Measurements from ENCODE around the gene MYO1D. TPM values are rescaled to one million over a fixed set of nuclear protein-coding genes. Genes with fewer than 3 reads are reported as not detected.

Gene MYO1D
- total RNA-seq, 4 donors from 2014 or later, result 60.4 to 89.0 (median 82.5) TPM

DNA sequence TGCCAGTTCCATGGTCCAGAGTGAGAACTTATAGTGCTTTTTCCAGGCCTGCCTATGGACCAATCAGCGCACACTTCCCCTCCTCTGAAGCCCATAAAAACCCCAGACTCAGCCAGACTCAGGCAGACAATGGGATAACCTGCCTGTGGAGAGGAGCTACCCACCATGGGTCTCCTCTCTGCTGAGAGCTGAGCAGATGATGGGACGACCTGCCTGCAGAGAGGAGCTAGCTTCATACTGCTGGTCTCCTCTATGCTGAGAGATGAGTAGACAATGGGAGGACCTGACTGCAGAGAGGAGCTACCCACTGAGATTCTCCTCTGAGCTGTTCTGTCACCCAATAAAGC, 144.7 kb downstream of the MYO1D start:
- DNase-seq (ENCODE audit: low spot score in 2 of 2), result no peak
- intact Hi-C loops (cut with DNase I; ENCODE audit: low total_unique reads), result no loop called here
- 100% methylated on average over 2 of the region's 2 CpGs for WGBS, 2 donors
- H3K4me3 ChIP-seq (ENCODE audit: low read depth, poor library complexity, severe bottlenecking), result no peak overlapping the region
- TF ChIP-seq, protein P1, sequence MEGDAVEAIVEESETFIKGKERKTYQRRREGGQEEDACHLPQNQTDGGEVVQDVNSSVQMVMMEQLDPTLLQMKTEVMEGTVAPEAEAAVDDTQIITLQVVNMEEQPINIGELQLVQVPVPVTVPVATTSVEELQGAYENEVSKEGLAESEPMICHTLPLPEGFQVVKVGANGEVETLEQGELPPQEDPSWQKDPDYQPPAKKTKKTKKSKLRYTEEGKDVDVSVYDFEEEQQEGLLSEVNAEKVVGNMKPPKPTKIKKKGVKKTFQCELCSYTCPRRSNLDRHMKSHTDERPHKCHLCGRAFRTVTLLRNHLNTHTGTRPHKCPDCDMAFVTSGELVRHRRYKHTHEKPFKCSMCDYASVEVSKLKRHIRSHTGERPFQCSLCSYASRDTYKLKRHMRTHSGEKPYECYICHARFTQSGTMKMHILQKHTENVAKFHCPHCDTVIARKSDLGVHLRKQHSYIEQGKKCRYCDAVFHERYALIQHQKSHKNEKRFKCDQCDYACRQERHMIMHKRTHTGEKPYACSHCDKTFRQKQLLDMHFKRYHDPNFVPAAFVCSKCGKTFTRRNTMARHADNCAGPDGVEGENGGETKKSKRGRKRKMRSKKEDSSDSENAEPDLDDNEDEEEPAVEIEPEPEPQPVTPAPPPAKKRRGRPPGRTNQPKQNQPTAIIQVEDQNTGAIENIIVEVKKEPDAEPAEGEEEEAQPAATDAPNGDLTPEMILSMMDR (IDR thresholded peaks at IDR 0.05), result no peak
- no peak for TF ChIP-seq POLR2A (IDR thresholded peaks at IDR 0.05)

DNA sequence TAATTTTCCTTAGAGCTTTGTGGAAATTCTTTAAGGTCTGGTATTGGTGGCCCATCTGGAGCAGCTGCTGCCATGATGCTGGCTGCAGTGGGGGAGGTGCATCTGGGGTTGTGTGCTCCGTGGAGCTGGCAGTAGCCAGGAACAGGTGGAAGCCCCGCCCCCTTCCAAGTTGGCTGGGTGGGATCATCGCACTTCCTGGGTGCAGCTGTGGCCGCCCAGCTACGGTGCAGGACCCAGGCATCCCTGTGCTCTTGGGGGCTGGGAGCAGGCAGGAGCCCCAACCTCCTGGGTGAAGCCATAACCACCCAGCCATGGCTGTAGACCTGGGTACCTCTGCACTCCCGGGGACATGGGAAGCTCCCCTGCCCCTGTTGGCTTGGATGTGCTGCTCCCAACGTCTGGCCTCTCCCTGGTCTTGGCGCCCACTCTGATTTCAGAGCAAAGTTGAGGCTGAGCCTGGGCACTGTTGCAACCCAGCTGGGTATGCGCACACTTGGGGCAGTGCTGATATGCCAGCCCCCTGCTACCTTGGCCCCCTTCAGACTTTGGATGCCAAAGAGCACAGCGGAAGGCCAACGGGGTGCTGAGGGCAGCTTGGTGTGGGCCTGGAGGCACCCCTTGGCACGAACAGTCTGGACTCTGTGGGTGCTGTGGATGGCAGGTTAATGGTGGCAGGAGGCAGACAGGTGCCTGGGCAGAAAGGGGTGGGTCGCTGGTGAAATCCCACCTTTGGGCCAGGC, 145.2 kb downstream of the MYO1D start:
- intact Hi-C loops (cut with DNase I; ENCODE audit: low total_unique reads), result no loop called here
- WGBS, 2 donors, result 92 to 96% methylated on average over 11 to 13 of the region's 13 CpGs

DNA sequence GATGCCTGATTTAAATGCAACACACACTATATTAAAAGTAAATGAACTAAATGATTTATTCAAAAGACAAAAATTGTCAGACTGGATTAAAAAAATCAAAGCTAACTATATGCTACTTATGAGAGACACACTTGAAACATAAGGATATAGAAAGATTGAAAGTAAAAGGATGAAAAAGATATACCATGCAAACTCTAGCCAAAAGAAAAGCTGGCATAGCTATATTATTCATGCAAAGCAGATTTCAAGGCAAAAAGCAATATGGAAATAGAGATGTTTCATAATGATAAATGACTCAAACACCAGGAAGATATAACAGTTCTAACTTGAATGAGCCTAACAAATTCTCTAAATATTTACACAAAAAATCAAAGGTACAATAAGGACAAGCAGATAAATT, 149.2 kb downstream of the MYO1D start:
- DNase-seq (ENCODE audit: low spot score in 2 of 2), result no peak
- TF ChIP-seq POLR2A (IDR thresholded peaks at IDR 0.05), result no peak
- TF ChIP-seq, protein P1 (IDR thresholded peaks at IDR 0.05), result no peak
- intact Hi-C loops (cut with DNase I; ENCODE audit: low total_unique reads), result no loop called here
- H3K4me3 ChIP-seq (ENCODE audit: low read depth, poor library complexity, severe bottlenecking), result no peak overlapping the region

More for the DNA sequence above, 145.2 kb downstream of the MYO1D start:
- TF ChIP-seq, protein P1 (IDR thresholded peaks at IDR 0.05), result no peak
- TF ChIP-seq POLR2A (IDR thresholded peaks at IDR 0.05), result no peak
- DNase-seq (ENCODE audit: low spot score in 2 of 2), result no peak
- no peak overlapping the region for H3K4me3 ChIP-seq (ENCODE audit: low read depth, poor library complexity, severe bottlenecking)

DNA sequence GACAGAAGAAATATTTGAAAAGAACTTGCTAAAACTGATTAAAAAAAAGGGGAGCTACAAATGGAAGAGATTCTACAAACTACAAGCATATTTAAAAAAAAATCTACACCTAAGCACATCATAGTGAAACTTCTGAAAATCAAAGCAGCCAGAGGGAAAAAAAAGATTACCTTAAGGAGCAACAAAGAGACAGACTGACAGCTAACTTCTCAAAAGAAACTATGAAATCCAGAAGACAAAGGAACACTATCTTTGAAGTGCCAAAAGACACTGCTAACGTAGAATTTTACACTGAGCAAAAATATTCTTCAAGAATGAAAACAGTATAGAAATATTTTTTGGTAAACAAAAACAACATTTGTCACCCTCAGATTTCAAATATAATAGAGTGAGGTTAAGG, 151.2 kb downstream of the MYO1D start:
- no peak for DNase-seq (ENCODE audit: low spot score in 2 of 2)
- 91 to 96% methylated on average over 1 of the region's 1 CpG for WGBS, 2 donors
- intact Hi-C loops (cut with DNase I; ENCODE audit: low total_unique reads), result no loop called here
- TF ChIP-seq, protein P1 (IDR thresholded peaks at IDR 0.05), result no peak
- no peak for TF ChIP-seq POLR2A (IDR thresholded peaks at IDR 0.05)
- no peak overlapping the region for H3K4me3 ChIP-seq (ENCODE audit: low read depth, poor library complexity, severe bottlenecking)

DNA sequence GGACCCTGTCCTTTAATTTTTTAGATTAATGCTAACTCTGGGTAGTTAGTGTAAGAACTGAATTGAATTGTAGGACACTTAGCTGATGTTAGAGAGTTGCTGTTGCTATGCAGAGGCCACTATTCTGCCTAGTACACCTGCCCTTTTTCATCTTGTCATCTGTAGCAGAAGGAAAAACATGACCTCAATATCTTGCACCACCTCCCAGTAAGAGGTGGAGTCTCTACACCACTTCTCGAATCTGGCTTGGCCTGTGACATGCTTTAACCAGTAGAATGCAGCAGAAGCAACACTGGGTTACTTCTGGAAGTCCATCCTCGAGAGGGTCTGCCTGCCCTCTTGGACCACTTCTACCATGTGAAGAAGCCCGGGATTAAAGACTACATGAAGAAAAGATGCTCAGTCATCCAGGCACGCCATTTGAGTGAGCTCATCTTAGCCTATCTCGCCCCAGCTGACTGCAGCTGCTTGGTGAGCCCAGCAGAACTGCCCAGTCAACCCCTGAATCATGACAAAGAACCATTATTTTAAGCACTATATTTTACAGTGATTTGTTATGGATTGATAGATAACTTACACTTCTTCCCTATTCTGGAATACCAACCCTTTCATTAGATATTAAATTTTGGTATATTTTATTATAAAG, 153.5 kb downstream of the MYO1D start:
- intact Hi-C loops (cut with DNase I; ENCODE audit: low total_unique reads), result no loop called here
- TF ChIP-seq POLR2A (IDR thresholded peaks at IDR 0.05), result no peak
- TF ChIP-seq, protein P1 (IDR thresholded peaks at IDR 0.05), result no peak
- 90 to 97% methylated on average over 5 of the region's 5 CpGs for WGBS, 2 donors
- H3K4me3 ChIP-seq (ENCODE audit: low read depth, poor library complexity, severe bottlenecking), result no peak overlapping the region
- DNase-seq (ENCODE audit: low spot score in 2 of 2), result no peak
